Measurements from ENCODE around the gene SGMS1. TPM values are rescaled to one million over a fixed set of nuclear protein-coding genes. Genes with fewer than 3 reads are reported as not detected.
"Not testable (repeated sequence)": the region's sequence is repeated elsewhere in the genome, so short reads cannot be mapped to it uniquely, and the experiment has no call there.

SGMS1 gene
- total and polyA plus RNA-seq, 5 experiments from 2014 or later, result 8.3 to 34.9 (median 11.0) TPM

- H3K9me3 Mint-ChIP-seq, result peaks cover 0 to 18% (median 4%) of the 10 kb centered on the region in 9 donors
- peaks cover 10 to 19% (median 15%) of the 10 kb centered on the region in 4 donors for H3K4me1 Mint-ChIP-seq
- H3K36me3 Mint-ChIP-seq, result peaks cover 14 to 42% (median 37%) of the 10 kb centered on the region in 3 donors
- H3K4me3 Mint-ChIP-seq, result no peak overlapping the region
- H3K27ac Mint-ChIP-seq, result peak overlapping the region in 1 of 10 donors; percentile 59
- no peaks in the 10 kb centered on the region for H3K27me3 Mint-ChIP-seq
- DNase-seq (no peak), ATAC-seq (no peak)
- POLR2A ChIA-PET, result no interaction called here
These were observed 183.3 kb downstream of the SGMS1 start for GRCh38 chr10:50440489-50440888.

- peaks cover 14 to 39% (median 38%) of the 10 kb centered on the region in 3 donors for H3K36me3 Mint-ChIP-seq
- H3K4me3 Mint-ChIP-seq, result no peak overlapping the region
- H3K9me3 Mint-ChIP-seq, result peaks cover 0 to 15% (median 2%) of the 10 kb centered on the region in 9 donors
- no peak for ATAC-seq
- POLR2A ChIA-PET, result no interaction called here
- H3K27ac Mint-ChIP-seq, result no peak overlapping the region
- DNase-seq, result no peak
- H3K27me3 Mint-ChIP-seq, result no peaks in the 10 kb centered on the region
- peaks cover 10 to 20% (median 16%) of the 10 kb centered on the region in 4 donors for H3K4me1 Mint-ChIP-seq
These were observed 183.9 kb downstream of the SGMS1 start for GRCh38 chr10:50439806-50440205.

GRCh38 chr10:50439187-50439586, 184.6 kb downstream of the SGMS1 start:
- Mint-ChIP-seq H3K9me3 (peaks cover 0 to 10% (median 0%) of the 10 kb centered on the region in 9 donors), H3K27ac (no peak overlapping the region), H3K27me3 (no peaks in the 10 kb centered on the region), H3K36me3 (peaks cover 14 to 37% (median 33%) of the 10 kb centered on the region in 3 donors), H3K4me1 (peaks cover 12 to 23% (median 19%) of the 10 kb centered on the region in 4 donors), H3K4me3 (no peak overlapping the region)
- DNase-seq (no peak), ATAC-seq (no peak)
- POLR2A ChIA-PET, result no interaction called here

- Mint-ChIP-seq H3K9me3 (peaks cover 0 to 3% (median 0%) of the 10 kb centered on the region in 9 donors), H3K27me3 (no peaks in the 10 kb centered on the region), H3K4me1 (peaks cover 14 to 29% (median 22%) of the 10 kb centered on the region in 4 donors), H3K36me3 (peaks cover 12 to 41% (median 36%) of the 10 kb centered on the region in 3 donors), H3K27ac (peak overlapping the region in 1 of 10 donors; percentile 49), H3K4me3 (no peak overlapping the region)
- no peak for ATAC-seq
- POLR2A ChIA-PET, result no interaction called here
- DNase-seq, result no peak
These were observed 185.5 kb downstream of the SGMS1 start for GRCh38 chr10:50438049-50438936.

GRCh38 chr10:50437248-50437647, 186.5 kb downstream of the SGMS1 start:
- no peak for DNase-seq
- H3K27ac Mint-ChIP-seq, result no peak overlapping the region
- ATAC-seq, result no peak
- no peaks in the 10 kb centered on the region for H3K9me3 Mint-ChIP-seq
- POLR2A ChIA-PET, result no interaction called here
- H3K4me3 Mint-ChIP-seq, result no peak overlapping the region
- H3K36me3 Mint-ChIP-seq, result peaks cover 9 to 46% (median 32%) of the 10 kb centered on the region in 3 donors
- peaks cover 20 to 40% (median 27%) of the 10 kb centered on the region in 4 donors for H3K4me1 Mint-ChIP-seq
- H3K27me3 Mint-ChIP-seq, result no peaks in the 10 kb centered on the region

- Mint-ChIP-seq H3K4me3 (no peak overlapping the region), H3K36me3 (peaks cover 9 to 48% (median 31%) of the 10 kb centered on the region in 3 donors), H3K27ac (no peak overlapping the region), H3K4me1 (peaks cover 23 to 44% (median 28%) of the 10 kb centered on the region in 4 donors), H3K9me3 (no peaks in the 10 kb centered on the region), H3K27me3 (no peaks in the 10 kb centered on the region)
- DNase-seq, result no peak
- ATAC-seq, result no peak
- POLR2A ChIA-PET, result no interaction called here
These were observed 187.0 kb downstream of the SGMS1 start for GRCh38 chr10:50436805-50437204.

- POLR2A ChIA-PET, result no interaction called here
- no peaks in the 10 kb centered on the region for H3K9me3 Mint-ChIP-seq
- peaks cover 16 to 44% (median 26%) of the 10 kb centered on the region in 4 donors for H3K4me1 Mint-ChIP-seq
These were observed 191.3 kb downstream of the SGMS1 start for GRCh38 chr10:50432211-50433009.

GRCh38 chr10:50431791-50432190, 192.0 kb downstream of the SGMS1 start:
- no peak for DNase-seq
- H3K4me1 Mint-ChIP-seq, result peaks cover 17 to 40% (median 25%) of the 10 kb centered on the region in 4 donors
- peak overlapping the region in 2 of 10 donors; percentile 3 to 11 for H3K4me3 Mint-ChIP-seq
- POLR2A ChIA-PET, result no interaction called here
- H3K9me3 Mint-ChIP-seq, result no peaks in the 10 kb centered on the region
- H3K27me3 Mint-ChIP-seq, result no peaks in the 10 kb centered on the region
- no peak for ATAC-seq
- H3K36me3 Mint-ChIP-seq, result peaks cover 4 to 64% (median 28%) of the 10 kb centered on the region in 3 donors
- H3K27ac Mint-ChIP-seq, result peak overlapping the region in 4 of 10 donors; percentile 21 to 46 (median 42)

More at GRCh38 chr10:50432211-50433009, 191.3 kb downstream of the SGMS1 start:
- no peak for DNase-seq
- H3K27me3 Mint-ChIP-seq, result no peaks in the 10 kb centered on the region
- no peak overlapping the region for H3K4me3 Mint-ChIP-seq
- H3K27ac Mint-ChIP-seq, result peak overlapping the region in 2 of 10 donors; percentile 8 to 11
- peaks cover 3 to 63% (median 24%) of the 10 kb centered on the region in 3 donors for H3K36me3 Mint-ChIP-seq
- no peak for ATAC-seq

- H3K36me3 Mint-ChIP-seq, result peaks cover 9 to 65% (median 26%) of the 10 kb centered on the region in 3 donors
- no peaks in the 10 kb centered on the region for H3K9me3 Mint-ChIP-seq
- peak overlapping the region in 2 of 10 donors; percentile 37 to 42 for H3K27ac Mint-ChIP-seq
- DNase-seq, result no peak
- ATAC-seq, result no peak
- no peak overlapping the region for H3K4me3 Mint-ChIP-seq
- POLR2A ChIA-PET, result no interaction called here
- peaks cover 13 to 40% (median 27%) of the 10 kb centered on the region in 4 donors for H3K4me1 Mint-ChIP-seq
- H3K27me3 Mint-ChIP-seq, result no peaks in the 10 kb centered on the region
These were observed 192.6 kb downstream of the SGMS1 start for GRCh38 chr10:50431133-50431532.

GRCh38 chr10:50426485-50426884, 197.3 kb downstream of the SGMS1 start:
- H3K27me3 Mint-ChIP-seq, result peaks cover 0 to 3% (median 0%) of the 10 kb centered on the region in 5 donors
- no peak overlapping the region for H3K4me3 Mint-ChIP-seq
- peaks cover 12 to 21% (median 18%) of the 10 kb centered on the region in 4 donors for H3K4me1 Mint-ChIP-seq
- H3K36me3 Mint-ChIP-seq, result peaks cover 6 to 45% (median 24%) of the 10 kb centered on the region in 3 donors
- no peak for DNase-seq
- peaks cover 0 to 7% (median 0%) of the 10 kb centered on the region in 9 donors for H3K9me3 Mint-ChIP-seq
- POLR2A ChIA-PET, result no interaction called here
- no peak overlapping the region for H3K27ac Mint-ChIP-seq
- no peak for ATAC-seq

- DNase-seq, POLR2A ChIA-PET, H3K4me3 Mint-ChIP-seq, H3K27ac Mint-ChIP-seq, ATAC-seq, H3K9me3 Mint-ChIP-seq, H3K27me3 Mint-ChIP-seq: not testable (repeated sequence)
- peaks cover 15 to 31% (median 21%) of the 10 kb centered on the region in 4 donors for H3K4me1 Mint-ChIP-seq
- H3K36me3 Mint-ChIP-seq, result peaks cover 6 to 41% (median 22%) of the 10 kb centered on the region in 3 donors
These were observed 198.5 kb downstream of the SGMS1 start for GRCh38 chr10:50425215-50425614.

GRCh38 chr10:50423448-50423847, 200.3 kb downstream of the SGMS1 start:
- ATAC-seq (no peak), DNase-seq (no peak)
- H3K36me3 Mint-ChIP-seq, result peaks cover 6 to 36% (median 21%) of the 10 kb centered on the region in 3 donors
- H3K4me1 Mint-ChIP-seq, result peaks cover 18 to 39% (median 31%) of the 10 kb centered on the region in 4 donors
- H3K4me3 Mint-ChIP-seq, result no peak overlapping the region
- peaks cover 0 to 3% (median 0%) of the 10 kb centered on the region in 5 donors for H3K27me3 Mint-ChIP-seq
- no peak overlapping the region for H3K27ac Mint-ChIP-seq
- POLR2A ChIA-PET, result no interaction called here
- H3K9me3 Mint-ChIP-seq, result peaks cover 0 to 7% (median 0%) of the 10 kb centered on the region in 9 donors

Data from naive thymus-derived CD8-positive, alpha-beta T cell (primary cell).